Transverse colon (tissue), 4 donors: ENCODE data around the gene C2CD2L.

Experiments
- EP300 ChIP-seq: sonication (generic); formaldehyde crosslinking; IDR thresholded peaks from one replicate; pipeline ENCODE4 v1.6.1; 2017; ENCODE audit warnings: antibody characterized with exemption, low read depth
- POLR2A ChIP-seq: fragments of 450-650 bp; IDR thresholded peaks from one replicate; pipeline ENCODE4 v1.6.1; 2016; ENCODE audit warnings: antibody characterized with exemption, mild to moderate bottlenecking, moderate library complexity
- POLR2AphosphoS5 ChIP-seq, 3 donors: sonication (generic); formaldehyde crosslinking; IDR thresholded peaks; one replicate each; pipeline ENCODE4 v1.6.1; 2016; ENCODE audit warnings: antibody characterized with exemption in 3 of 3
- TF ChIP-seq, protein P1 (sequence below), 5 experiments: fragments of 200-600 bp in 3 of 5; fragments of 450-650 bp in 2 of 5; sonication (generic) in 3 of 5; IDR thresholded peaks; 1 replicate in 2 of 5; 2 replicates in 3 of 5; pipeline ENCODE4 v1.5.1; 2016 to 2017; ENCODE audit warnings: antibody characterized with exemption in 5 of 5, inconsistent platforms in 3 of 5, mild to moderate bottlenecking in 2 of 5, moderate library complexity in 1 of 5

DNA sequence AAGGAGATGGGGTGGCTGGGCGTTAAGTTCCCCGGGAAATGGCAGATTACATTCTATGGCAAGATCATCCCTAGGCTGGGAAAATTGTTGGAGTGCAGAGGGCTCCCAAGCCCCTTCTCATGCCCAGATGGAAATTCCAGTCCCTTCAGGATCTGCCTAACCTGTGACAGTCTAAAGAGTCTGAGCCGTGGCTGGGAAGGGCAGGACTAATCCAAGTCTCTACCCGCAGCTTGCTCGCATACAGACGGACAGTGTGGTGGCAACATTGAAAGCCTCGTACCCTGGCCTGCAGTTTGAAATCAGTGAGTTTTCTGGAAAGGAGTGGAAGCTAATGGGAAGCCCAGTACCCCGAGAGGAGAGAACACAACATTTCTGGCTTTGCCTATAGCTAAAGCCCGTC lies 18.7 kb upstream of the C2CD2L start:
- TF ChIP-seq POLR2A (no peak), EP300 (no peak), POLR2AphosphoS5 (IDR thresholded peaks at IDR 0.05) (no peak)
- TF ChIP-seq, protein P1, sequence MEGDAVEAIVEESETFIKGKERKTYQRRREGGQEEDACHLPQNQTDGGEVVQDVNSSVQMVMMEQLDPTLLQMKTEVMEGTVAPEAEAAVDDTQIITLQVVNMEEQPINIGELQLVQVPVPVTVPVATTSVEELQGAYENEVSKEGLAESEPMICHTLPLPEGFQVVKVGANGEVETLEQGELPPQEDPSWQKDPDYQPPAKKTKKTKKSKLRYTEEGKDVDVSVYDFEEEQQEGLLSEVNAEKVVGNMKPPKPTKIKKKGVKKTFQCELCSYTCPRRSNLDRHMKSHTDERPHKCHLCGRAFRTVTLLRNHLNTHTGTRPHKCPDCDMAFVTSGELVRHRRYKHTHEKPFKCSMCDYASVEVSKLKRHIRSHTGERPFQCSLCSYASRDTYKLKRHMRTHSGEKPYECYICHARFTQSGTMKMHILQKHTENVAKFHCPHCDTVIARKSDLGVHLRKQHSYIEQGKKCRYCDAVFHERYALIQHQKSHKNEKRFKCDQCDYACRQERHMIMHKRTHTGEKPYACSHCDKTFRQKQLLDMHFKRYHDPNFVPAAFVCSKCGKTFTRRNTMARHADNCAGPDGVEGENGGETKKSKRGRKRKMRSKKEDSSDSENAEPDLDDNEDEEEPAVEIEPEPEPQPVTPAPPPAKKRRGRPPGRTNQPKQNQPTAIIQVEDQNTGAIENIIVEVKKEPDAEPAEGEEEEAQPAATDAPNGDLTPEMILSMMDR (IDR thresholded peaks at IDR 0.05), result no peak
